RKO (cell line): ENCODE measurements around the gene KDM4F.
A peak's percentile ranks its signal among the peaks of the same experiment; 100 is the strongest.

Source experiments
- DNase-seq: peaks from one replicate; pipeline ENCODE4 v3.0.0-alpha.2; 2016; ENCODE audit warnings: low spot score

The KDM4F gene

DNA sequence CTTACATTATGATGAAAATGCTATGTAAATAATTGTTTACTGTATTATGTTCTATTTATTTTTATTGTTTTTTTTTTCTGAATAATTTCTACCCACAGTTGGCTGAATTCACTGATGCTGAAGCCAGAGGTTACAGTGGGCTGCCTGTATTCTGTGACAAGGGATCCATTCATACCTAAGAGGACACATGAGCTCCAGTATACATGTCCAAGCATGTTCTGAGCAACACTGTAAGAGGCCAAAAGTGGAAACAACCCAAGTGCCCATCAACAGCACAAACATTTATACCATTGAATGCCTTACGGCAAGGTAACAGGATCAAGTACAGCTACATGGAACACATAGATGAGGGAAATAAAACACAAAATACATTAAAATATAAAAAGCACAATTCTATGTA, 16.1 kb downstream of the KDM4F start:
- no peak for DNase-seq

- DNase-seq, result no peak
Measured at GRCh38 chr11:95066716-95067038, 17.5 kb downstream of the KDM4F start, which contains the start of gene SRSF8. Gene SRSF8, plus strand, starts transcription at chr11:95066919. Its CDS starts 308 bp downstream, at chr11:95067227.

- DNase-seq, result peak; percentile 83
Measured at GRCh38 chr11:95067039-95067840, 18.0 kb downstream of the KDM4F start.

DNA sequence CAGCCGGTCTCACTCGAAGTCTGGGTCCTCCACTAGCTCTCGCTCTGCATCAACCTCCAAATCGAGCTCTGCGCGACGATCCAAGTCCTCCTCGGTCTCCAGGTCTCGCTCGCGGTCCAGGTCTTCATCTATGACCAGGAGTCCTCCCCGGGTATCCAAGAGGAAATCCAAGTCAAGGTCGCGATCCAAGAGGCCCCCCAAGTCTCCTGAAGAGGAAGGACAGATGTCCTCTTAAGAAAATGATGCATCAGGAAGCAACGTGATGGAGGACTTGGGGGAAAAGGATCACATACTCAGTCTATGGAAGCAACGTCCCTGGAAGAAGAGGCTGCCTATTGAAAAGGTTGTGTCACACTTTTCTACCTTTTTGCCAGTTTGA, 18.6 kb downstream of the KDM4F start:
- peak; percentile 61 for DNase-seq

GRCh38 chr11:95068549-95068948, 19.3 kb downstream of the KDM4F start:
- peak; percentile 99 for DNase-seq

GRCh38 chr11:95070471-95070870, 21.2 kb downstream of the KDM4F start:
- peak; percentile 51 for DNase-seq

- no peak for DNase-seq
Measured at GRCh38 chr11:95072948-95073347, 23.7 kb downstream of the KDM4F start.

DNA sequence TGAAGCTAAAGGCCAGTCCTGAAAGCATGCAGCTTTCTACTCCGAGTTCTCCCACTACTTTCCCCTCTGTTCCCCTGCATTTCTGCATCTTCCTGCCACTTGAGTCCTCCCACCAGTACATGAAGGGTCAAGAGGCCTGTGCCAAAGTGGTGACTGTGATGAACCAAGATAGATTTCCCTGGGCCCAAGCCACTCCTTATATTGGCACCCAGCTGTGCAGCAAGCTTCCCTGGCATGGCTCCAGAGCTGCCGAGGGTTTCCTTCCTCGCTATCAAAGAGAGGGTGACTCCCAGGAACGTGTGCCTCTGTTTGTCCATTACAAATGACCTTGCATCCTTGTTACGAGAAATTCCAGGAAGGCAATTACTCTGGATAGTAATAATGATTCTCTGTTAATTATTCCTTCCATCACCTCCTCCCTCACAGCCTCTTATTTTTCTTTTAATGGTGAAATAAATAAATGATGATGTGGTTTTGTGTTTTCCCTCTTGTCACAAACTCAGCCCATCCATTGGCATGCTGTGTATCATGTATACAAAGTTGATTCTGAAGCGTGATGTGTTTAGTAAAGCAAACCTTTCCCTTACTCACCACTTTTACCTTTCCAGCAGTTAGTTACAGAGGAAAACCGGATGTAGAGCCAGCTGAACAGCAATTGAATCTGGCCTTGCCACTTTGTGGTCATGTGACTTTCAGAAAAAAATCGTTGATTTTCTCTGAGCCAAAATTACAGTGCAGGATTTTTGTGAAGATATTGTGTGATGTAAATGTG, 25.8 kb downstream of the KDM4F start:
- DNase-seq, result no peak

DNA sequence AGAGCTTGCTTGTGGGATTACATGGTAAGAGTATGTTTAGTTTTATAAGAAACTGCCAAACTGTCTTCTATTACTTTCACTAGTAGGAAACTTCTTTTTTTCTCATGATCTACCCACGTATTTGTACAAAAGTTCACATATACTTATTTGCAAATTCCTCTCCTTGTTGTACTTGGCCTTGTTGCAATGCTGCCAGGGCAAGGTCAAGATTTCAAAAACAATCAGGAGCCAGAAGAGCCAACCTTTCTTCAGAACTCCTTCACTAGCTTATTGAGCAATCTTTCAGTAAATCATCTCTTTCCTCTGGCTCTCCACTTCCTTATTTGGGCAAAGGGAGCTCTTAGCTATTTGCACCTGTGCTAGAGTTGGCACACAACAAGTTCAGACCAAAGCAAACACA, 27.2 kb downstream of the KDM4F start:
- no peak for DNase-seq

DNA sequence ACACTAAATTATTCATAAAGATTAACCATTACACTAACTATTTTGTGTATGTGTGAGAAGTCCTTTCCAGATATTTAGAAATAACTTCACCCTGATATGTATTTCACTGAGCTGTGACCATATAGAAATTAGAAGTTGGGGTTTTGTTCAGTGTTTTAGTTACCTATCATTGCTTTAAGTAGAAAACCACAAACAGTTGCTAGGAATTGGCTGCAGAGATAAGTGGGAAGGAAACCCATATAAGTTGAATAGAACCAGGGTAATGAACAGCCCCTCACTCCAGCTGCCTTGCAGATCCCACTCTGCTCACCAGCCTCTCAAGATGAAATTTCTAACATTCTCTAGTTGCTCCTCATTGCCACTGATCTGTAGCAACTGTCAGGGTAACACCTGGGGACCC, 27.8 kb downstream of the KDM4F start:
- DNase-seq, result no peak

- DNase-seq, result peak; percentile 76
Measured at GRCh38 chr11:95078526-95078925, 29.3 kb downstream of the KDM4F start.

DNA sequence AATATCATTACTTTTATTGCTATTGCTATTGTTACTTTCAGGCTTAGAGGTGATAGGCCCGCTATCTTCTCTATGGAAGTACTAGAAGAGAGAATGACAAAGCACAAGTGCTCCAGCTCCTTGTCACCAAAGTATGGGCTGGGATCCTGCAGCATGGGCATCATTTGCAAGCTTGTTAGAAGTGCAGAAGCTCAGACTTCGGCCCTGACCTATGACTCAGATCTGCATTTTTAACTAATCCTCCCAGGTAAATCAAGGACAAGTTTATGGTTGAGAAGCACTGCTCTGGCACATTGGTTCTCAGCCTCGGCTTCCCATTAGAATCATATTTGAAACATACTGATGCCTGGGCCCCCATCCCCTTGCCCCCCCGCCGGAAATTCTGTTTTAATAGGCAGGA, 31.8 kb downstream of the KDM4F start:
- DNase-seq, result no peak

- DNase-seq, result no peak
Measured at GRCh38 chr11:95081412-95081811, 32.2 kb downstream of the KDM4F start.

GRCh38 chr11:95082576-95083001, 33.4 kb downstream of the KDM4F start:
- no peak for DNase-seq

DNA sequence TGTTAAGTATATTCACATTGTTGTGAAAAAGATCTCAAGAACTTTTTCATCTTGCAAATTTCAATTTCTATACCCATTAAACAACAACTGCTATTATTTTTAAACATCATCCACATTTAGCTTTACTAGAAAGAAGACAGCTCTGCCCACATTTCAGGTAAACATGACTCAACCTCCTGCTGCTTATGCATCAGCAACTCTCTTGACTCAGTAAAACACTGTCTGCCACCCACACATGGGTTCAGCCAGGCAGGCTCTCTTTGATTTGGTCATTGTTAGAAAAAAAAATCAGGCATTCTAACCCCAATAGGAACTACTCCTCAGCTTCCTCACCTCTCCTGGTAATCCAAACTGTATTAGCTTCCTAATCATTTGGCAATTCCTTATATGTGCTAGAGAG, 35.3 kb downstream of the KDM4F start:
- peak; percentile 60 for DNase-seq

DNA sequence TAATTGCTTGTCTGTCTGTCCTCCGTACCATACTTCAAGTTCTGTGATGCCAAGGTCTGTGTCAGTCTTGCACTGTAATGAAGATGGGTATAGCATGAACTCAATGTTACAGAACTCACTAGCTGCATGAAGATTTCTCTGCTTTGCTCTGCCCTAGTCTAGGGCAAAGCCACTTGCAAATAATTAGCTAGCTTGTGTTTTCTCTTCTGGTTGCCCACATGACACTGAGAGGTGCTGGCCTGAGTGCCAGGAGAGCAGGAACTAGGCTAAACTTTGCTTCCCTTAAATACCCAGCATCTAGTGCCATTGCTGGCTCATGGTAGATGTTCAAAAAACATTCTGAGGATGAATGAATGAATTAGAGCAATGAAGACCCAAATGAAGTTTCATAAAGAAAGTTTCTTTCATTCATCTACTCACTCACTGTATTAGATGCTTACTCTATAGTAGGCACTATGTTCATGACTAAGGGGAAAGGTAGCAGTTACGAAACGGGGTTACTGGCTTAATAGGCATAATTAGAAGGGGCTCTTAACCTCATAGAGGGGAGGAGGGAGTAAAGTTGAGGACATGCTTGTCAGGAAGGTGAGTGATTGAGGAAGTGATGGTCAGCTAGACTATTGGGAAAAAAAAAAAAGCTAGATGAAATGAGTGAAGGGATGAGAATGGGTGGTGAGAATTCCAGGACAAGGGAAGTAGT, 36.0 kb downstream of the KDM4F start:
- no peak for DNase-seq

GRCh38 chr11:95086151-95086550, 36.9 kb downstream of the KDM4F start:
- DNase-seq, result no peak

DNA sequence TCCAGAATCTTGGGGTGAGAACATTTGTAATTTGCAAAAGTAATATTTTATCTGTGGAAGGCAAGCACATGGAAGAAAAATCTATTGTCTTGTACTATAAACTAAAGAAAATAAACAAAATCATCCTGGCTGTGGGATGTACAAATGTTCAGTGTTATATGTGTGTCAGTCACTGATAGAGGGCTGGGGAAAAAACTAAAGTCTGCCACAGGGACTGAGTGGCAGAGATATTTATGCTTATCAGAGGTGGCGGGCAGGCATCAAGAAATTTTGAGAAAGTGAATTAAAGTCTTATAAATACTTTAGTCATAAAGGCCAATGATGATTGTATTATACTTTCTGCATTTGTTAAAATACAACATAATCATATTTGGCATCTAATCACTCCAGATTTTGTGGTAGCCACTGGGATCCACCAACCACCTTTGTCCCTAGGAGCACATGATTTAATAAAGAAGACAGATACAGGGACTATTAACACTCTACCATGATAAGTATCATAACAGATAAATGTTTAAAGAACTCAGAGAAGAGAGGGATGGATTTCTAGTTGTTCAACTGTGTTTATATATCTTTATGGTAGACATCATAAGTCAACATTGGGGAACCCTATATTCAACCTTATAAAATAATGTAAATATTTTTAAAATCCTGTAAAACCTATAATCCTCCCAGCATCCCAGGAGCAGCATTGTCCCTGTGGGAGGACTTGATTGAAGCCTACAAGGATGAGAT, 37.8 kb downstream of the KDM4F start:
- no peak for DNase-seq

DNA sequence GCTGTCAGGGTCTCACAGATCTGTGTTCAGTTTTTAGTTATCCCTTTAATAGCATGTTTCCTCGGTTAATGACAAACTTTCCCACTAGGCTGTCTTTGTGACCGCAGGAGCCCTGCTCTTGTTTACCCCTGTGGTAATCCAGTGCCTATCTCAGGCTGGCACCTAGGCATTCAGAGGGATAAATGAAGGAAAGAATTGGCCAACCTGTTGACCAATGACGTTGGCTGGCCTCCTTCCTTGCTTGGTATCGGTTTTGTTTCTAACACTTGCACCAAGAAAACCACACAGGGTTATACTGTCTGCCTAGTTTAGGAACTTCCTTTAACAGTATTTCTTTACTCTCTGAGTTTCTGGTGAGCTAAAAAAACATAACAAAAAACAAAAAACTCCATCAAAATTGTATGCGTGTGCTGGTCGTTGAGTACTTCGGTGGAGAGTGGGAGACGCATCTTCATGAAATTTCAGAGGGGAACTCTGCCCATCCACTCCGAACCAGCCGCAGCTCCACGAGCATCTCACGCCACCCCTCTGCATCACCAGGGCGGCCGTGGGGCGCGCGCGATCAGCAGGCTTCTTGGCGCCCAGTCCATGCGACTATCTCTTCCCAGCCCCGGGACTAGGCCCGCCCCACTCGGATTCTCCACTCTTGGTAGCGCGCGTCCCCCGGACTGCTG, 39.9 kb downstream of the KDM4F start:
- DNase-seq, result no peak

GRCh38 chr11:95089620-95090542, 40.7 kb downstream of the KDM4F start, which contains the start of gene ENDOD1:
Gene ENDOD1, plus strand, starts transcription at chr11:95089846. Its CDS starts 82 bp downstream, at chr11:95089928.
- DNase-seq, result peak; percentile 68
